ENCODE results near the gene AHRR.

GRCh38 chr5:442335-443238 is 121.1 kb downstream of the AHRR start, which contains the start of gene EXOC3:
- TF ChIP-seq POLR2AphosphoS5 (IDR thresholded peaks at IDR 0.05), result peak; percentile 70 to 94 (median 88)
- TF ChIP-seq POLR2A (IDR thresholded peaks at IDR 0.05), result peak; percentile 46 to 64
- no peak for TF ChIP-seq CTCF (IDR thresholded peaks at IDR 0.05)

All from sigmoid colon (tissue), 4 donors.